AG04450 (cell line): Measurements from ENCODE around the gene TEX29. TPM values are rescaled to one million over a fixed set of nuclear protein-coding genes. Genes with fewer than 3 reads are reported as not detected.

Source experiments
- CTCF ChIA-PET: fragments of 300-600, 350-600 bp; formaldehyde crosslinking; extraction: SDS; loops from one replicate; lab custom pipeline; 2022; ENCODE audit warnings: antibody characterized with exemption, inconsistent platforms; lab: Charles Lee
- POLR2A ChIA-PET: fragments of 350-600 bp; formaldehyde crosslinking; extraction: SDS; loops from one replicate; lab custom pipeline; 2021; ENCODE audit warnings: antibody characterized with exemption, inconsistent platforms; lab: Yijun Ruan, JAX
- DNase-seq: peaks from one replicate; pipeline ENCODE4 v3.0.0-alpha.2; 2011; ENCODE audit warnings: low read depth, low spot score
- H3K27ac ChIP-seq: one replicate; pipeline ENCODE4 v1.5.1; 2012; ENCODE audit warnings: low read depth, low read length, control low read depth
- H3K27me3 ChIP-seq: one replicate; pipeline ENCODE4 v1.6.0; 2012; ENCODE audit warnings: low read length; ENCODE audit not compliant: control insufficient read depth, insufficient read depth
- H3K4me3 ChIP-seq: 2 replicates; pipeline ENCODE4 v1.5.1; 2011; ENCODE audit warnings: mild to moderate bottlenecking, low read depth, low read length, control low read depth
- H3K9me3 ChIP-seq: 2 replicates; pipeline ENCODE4 v1.5.1; 2012; ENCODE audit warnings: low read length; ENCODE audit not compliant: control insufficient read depth, insufficient read depth
- CTCF ChIP-seq: IDR thresholded peaks from 2 replicates; pipeline ENCODE4 v1.5.1; 2011; ENCODE audit warnings: low read depth, low read length, control low read depth, inconsistent platforms
- polyA plus RNA-seq: library from polyadenylated mRNA; depleted of rRNA; stranded (reverse); fragments of >200 nt; gene quantifications from 2 replicates; pipeline ENCODE4 v1.2.3, GENCODE V29; 2011

Gene TEX29
- polyA plus RNA-seq, 1 experiment, result 6.1 TPM

GRCh38 chr13:111324736-111325135, 4.3 kb downstream of the TEX29 start:
- POLR2A ChIA-PET, result no interaction called here
- H3K27me3 ChIP-seq, result peaks cover 5% of the 10 kb centered on the region

GRCh38 chr13:111325146-111325890, 4.9 kb downstream of the TEX29 start:
- H3K27ac ChIP-seq, result no peak overlapping the region
- H3K9me3 ChIP-seq, result peaks cover 15% of the 10 kb centered on the region; the same call in 1 of the 2 replicates
- H3K27me3 ChIP-seq, result peaks cover 5% of the 10 kb centered on the region
- H3K4me3 ChIP-seq, result no peak overlapping the region
- CTCF ChIA-PET, result no interaction called here
- TF ChIP-seq CTCF, result no peak
- DNase-seq, result no peak
- POLR2A ChIA-PET, result no interaction called here

More at GRCh38 chr13:111324736-111325135, 4.3 kb downstream of the TEX29 start:
- TF ChIP-seq CTCF, result no peak
- Histone ChIP-seq H3K9me3 (peaks cover 15% of the 10 kb centered on the region; the same call in 1 of the 2 replicates), H3K27ac (no peak overlapping the region), H3K4me3 (no peak overlapping the region)
- DNase-seq, result no peak
- CTCF ChIA-PET, result no interaction called here

- no peak for DNase-seq
- Histone ChIP-seq H3K9me3 (peaks cover 15% of the 10 kb centered on the region; the same call in 1 of the 2 replicates), H3K27ac (no peak overlapping the region), H3K27me3 (peaks cover 5% of the 10 kb centered on the region), H3K4me3 (no peak overlapping the region)
- CTCF ChIA-PET, result interaction anchor here (0.6 kb wide), 1 partner anchor 70 kb away, joined by 3 read pairs; no protein-coding TSS in a partner anchor
- TF ChIP-seq CTCF, result no peak
- POLR2A ChIA-PET, result no interaction called here
These were observed 5.6 kb downstream of the TEX29 start for GRCh38 chr13:111325941-111326620.

- Histone ChIP-seq H3K4me3 (no peak overlapping the region), H3K27ac (no peak overlapping the region), H3K9me3 (peaks cover 15% of the 10 kb centered on the region; the same call in 1 of the 2 replicates), H3K27me3 (peaks cover 5% of the 10 kb centered on the region)
- no peak for TF ChIP-seq CTCF
- ChIA-PET CTCF (interaction anchor here (0.6 kb wide), 1 partner anchor 70 kb away, joined by 3 read pairs; no protein-coding TSS in a partner anchor), POLR2A (no interaction called here)
- DNase-seq, result no peak
These were observed 6.2 kb downstream of the TEX29 start for GRCh38 chr13:111326621-111326965.
